ENCODE measurements around the gene MUC5B.

Gene MUC5B

GRCh38 chr11:1277936-1278512 is 55.2 kb downstream of the MUC5B start:
- Histone ChIP-seq H3K27me3 (ENCODE audit: control insufficient read depth, insufficient read depth, low read length) (no peaks in the 10 kb centered on the region), H3K9ac (ENCODE audit: low read depth, low read length) (no peak overlapping the region), H3K36me3 (ENCODE audit: control insufficient read depth, insufficient read depth, low read length) (peaks cover 45% of the 10 kb centered on the region), H3K4me1 (ENCODE audit: control insufficient read depth, insufficient read depth, low read length) (no peaks in the 10 kb centered on the region), H3K4me3 (ENCODE audit: low read depth, low read length) (no peak overlapping the region), H3K27ac (ENCODE audit: low read depth, low read length) (no peak overlapping the region), H3K9me3 (ENCODE audit: control insufficient read depth, insufficient read depth, low read length) (no peaks in the 10 kb centered on the region)

- Histone ChIP-seq H3K27ac (ENCODE audit: low read depth, low read length) (no peak overlapping the region), H3K9ac (ENCODE audit: low read depth, low read length) (no peak overlapping the region), H3K27me3 (ENCODE audit: control insufficient read depth, insufficient read depth, low read length) (no peaks in the 10 kb centered on the region), H3K36me3 (ENCODE audit: control insufficient read depth, insufficient read depth, low read length) (peaks cover 49% of the 10 kb centered on the region), H3K9me3 (ENCODE audit: control insufficient read depth, insufficient read depth, low read length) (no peaks in the 10 kb centered on the region), H3K4me3 (ENCODE audit: low read depth, low read length) (no peak overlapping the region), H3K4me1 (ENCODE audit: control insufficient read depth, insufficient read depth, low read length) (no peaks in the 10 kb centered on the region)
Observed at GRCh38 chr11:1278766-1279673, 56.2 kb downstream of the MUC5B start.

GRCh38 chr11:1279674-1280055 is 56.8 kb downstream of the MUC5B start:
- Histone ChIP-seq H3K4me3 (ENCODE audit: low read depth, low read length) (no peak overlapping the region), H3K9ac (ENCODE audit: low read depth, low read length) (no peak overlapping the region), H3K27me3 (ENCODE audit: control insufficient read depth, insufficient read depth, low read length) (no peaks in the 10 kb centered on the region), H3K27ac (ENCODE audit: low read depth, low read length) (no peak overlapping the region), H3K9me3 (ENCODE audit: control insufficient read depth, insufficient read depth, low read length) (no peaks in the 10 kb centered on the region), H3K4me1 (ENCODE audit: control insufficient read depth, insufficient read depth, low read length) (no peaks in the 10 kb centered on the region), H3K36me3 (ENCODE audit: control insufficient read depth, insufficient read depth, low read length) (peaks cover 49% of the 10 kb centered on the region)

- H3K9ac ChIP-seq (ENCODE audit: low read depth, low read length), result no peak overlapping the region
- H3K27ac ChIP-seq (ENCODE audit: low read depth, low read length), result no peak overlapping the region
- H3K9me3 ChIP-seq (ENCODE audit: control insufficient read depth, insufficient read depth, low read length), result no peaks in the 10 kb centered on the region
- H3K27me3 ChIP-seq (ENCODE audit: control insufficient read depth, insufficient read depth, low read length), result no peaks in the 10 kb centered on the region
- peaks cover 48% of the 10 kb centered on the region for H3K36me3 ChIP-seq (ENCODE audit: control insufficient read depth, insufficient read depth, low read length)
- H3K4me3 ChIP-seq (ENCODE audit: low read depth, low read length), result no peak overlapping the region
- no peaks in the 10 kb centered on the region for H3K4me1 ChIP-seq (ENCODE audit: control insufficient read depth, insufficient read depth, low read length)
Observed at GRCh38 chr11:1280116-1281035, 57.5 kb downstream of the MUC5B start.

GRCh38 chr11:1281326-1281973 is 58.6 kb downstream of the MUC5B start:
- Histone ChIP-seq H3K27me3 (ENCODE audit: control insufficient read depth, insufficient read depth, low read length) (no peaks in the 10 kb centered on the region), H3K4me3 (ENCODE audit: low read depth, low read length) (no peak overlapping the region), H3K27ac (ENCODE audit: low read depth, low read length) (peak overlapping the region; percentile 55), H3K9me3 (ENCODE audit: control insufficient read depth, insufficient read depth, low read length) (no peaks in the 10 kb centered on the region), H3K4me1 (ENCODE audit: control insufficient read depth, insufficient read depth, low read length) (no peaks in the 10 kb centered on the region), H3K9ac (ENCODE audit: low read depth, low read length) (no peak overlapping the region), H3K36me3 (ENCODE audit: control insufficient read depth, insufficient read depth, low read length) (peaks cover 42% of the 10 kb centered on the region)

- Histone ChIP-seq H3K9ac (ENCODE audit: low read depth, low read length) (no peak overlapping the region), H3K9me3 (ENCODE audit: control insufficient read depth, insufficient read depth, low read length) (no peaks in the 10 kb centered on the region), H3K4me1 (ENCODE audit: control insufficient read depth, insufficient read depth, low read length) (no peaks in the 10 kb centered on the region), H3K4me3 (ENCODE audit: low read depth, low read length) (no peak overlapping the region), H3K27ac (ENCODE audit: low read depth, low read length) (peak overlapping the region; percentile 55), H3K36me3 (ENCODE audit: control insufficient read depth, insufficient read depth, low read length) (peaks cover 42% of the 10 kb centered on the region), H3K27me3 (ENCODE audit: control insufficient read depth, insufficient read depth, low read length) (no peaks in the 10 kb centered on the region)
Observed at GRCh38 chr11:1281974-1282365, 59.1 kb downstream of the MUC5B start.

GRCh38 chr11:1283091-1283511 is 60.2 kb downstream of the MUC5B start:
- Histone ChIP-seq H3K9me3 (ENCODE audit: control insufficient read depth, insufficient read depth, low read length) (no peaks in the 10 kb centered on the region), H3K4me3 (ENCODE audit: low read depth, low read length) (no peak overlapping the region), H3K4me1 (ENCODE audit: control insufficient read depth, insufficient read depth, low read length) (no peaks in the 10 kb centered on the region), H3K27ac (ENCODE audit: low read depth, low read length) (no peak overlapping the region), H3K27me3 (ENCODE audit: control insufficient read depth, insufficient read depth, low read length) (no peaks in the 10 kb centered on the region), H3K36me3 (ENCODE audit: control insufficient read depth, insufficient read depth, low read length) (peaks cover 46% of the 10 kb centered on the region), H3K9ac (ENCODE audit: low read depth, low read length) (no peak overlapping the region)

GRCh38 chr11:1283906-1284305 is 61.0 kb downstream of the MUC5B start:
- no peak overlapping the region for H3K9ac ChIP-seq (ENCODE audit: low read depth, low read length)
- no peaks in the 10 kb centered on the region for H3K4me1 ChIP-seq (ENCODE audit: control insufficient read depth, insufficient read depth, low read length)
- H3K4me3 ChIP-seq (ENCODE audit: low read depth, low read length), result no peak overlapping the region
- no peaks in the 10 kb centered on the region for H3K27me3 ChIP-seq (ENCODE audit: control insufficient read depth, insufficient read depth, low read length)
- no peaks in the 10 kb centered on the region for H3K9me3 ChIP-seq (ENCODE audit: control insufficient read depth, insufficient read depth, low read length)
- no peak overlapping the region for H3K27ac ChIP-seq (ENCODE audit: low read depth, low read length)
- peaks cover 53% of the 10 kb centered on the region for H3K36me3 ChIP-seq (ENCODE audit: control insufficient read depth, insufficient read depth, low read length)

GRCh38 chr11:1285316-1285744 is 62.5 kb downstream of the MUC5B start:
- no peak overlapping the region for H3K9ac ChIP-seq (ENCODE audit: low read depth, low read length)
- no peak overlapping the region for H3K27ac ChIP-seq (ENCODE audit: low read depth, low read length)
- no peaks in the 10 kb centered on the region for H3K4me1 ChIP-seq (ENCODE audit: control insufficient read depth, insufficient read depth, low read length)
- H3K36me3 ChIP-seq (ENCODE audit: control insufficient read depth, insufficient read depth, low read length), result peaks cover 51% of the 10 kb centered on the region
- H3K27me3 ChIP-seq (ENCODE audit: control insufficient read depth, insufficient read depth, low read length), result no peaks in the 10 kb centered on the region
- no peak overlapping the region for H3K4me3 ChIP-seq (ENCODE audit: low read depth, low read length)
- H3K9me3 ChIP-seq (ENCODE audit: control insufficient read depth, insufficient read depth, low read length), result no peaks in the 10 kb centered on the region

- no peak overlapping the region for H3K27ac ChIP-seq (ENCODE audit: low read depth, low read length)
- H3K4me1 ChIP-seq (ENCODE audit: control insufficient read depth, insufficient read depth, low read length), result no peaks in the 10 kb centered on the region
- no peaks in the 10 kb centered on the region for H3K27me3 ChIP-seq (ENCODE audit: control insufficient read depth, insufficient read depth, low read length)
- H3K9ac ChIP-seq (ENCODE audit: low read depth, low read length), result no peak overlapping the region
- no peak overlapping the region for H3K4me3 ChIP-seq (ENCODE audit: low read depth, low read length)
- peaks cover 53% of the 10 kb centered on the region for H3K36me3 ChIP-seq (ENCODE audit: control insufficient read depth, insufficient read depth, low read length)
- H3K9me3 ChIP-seq (ENCODE audit: control insufficient read depth, insufficient read depth, low read length), result no peaks in the 10 kb centered on the region
Observed at GRCh38 chr11:1285876-1286275, 63.0 kb downstream of the MUC5B start.

All from HUES48 (cell line).